ENCODE measurements around the gene MAJIN.
"Not testable (repeated sequence)": the region's sequence is repeated elsewhere in the genome, so short reads cannot be mapped to it uniquely, and the experiment has no call there.

The MAJIN gene, protein sequence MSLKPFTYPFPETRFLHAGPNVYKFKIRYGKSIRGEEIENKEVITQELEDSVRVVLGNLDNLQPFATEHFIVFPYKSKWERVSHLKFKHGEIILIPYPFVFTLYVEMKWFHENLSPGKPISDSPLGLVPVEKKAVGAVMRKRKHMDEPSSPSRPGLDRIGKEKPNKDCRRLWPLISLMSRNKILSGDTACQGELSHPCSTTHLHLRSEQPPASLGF

DNA sequence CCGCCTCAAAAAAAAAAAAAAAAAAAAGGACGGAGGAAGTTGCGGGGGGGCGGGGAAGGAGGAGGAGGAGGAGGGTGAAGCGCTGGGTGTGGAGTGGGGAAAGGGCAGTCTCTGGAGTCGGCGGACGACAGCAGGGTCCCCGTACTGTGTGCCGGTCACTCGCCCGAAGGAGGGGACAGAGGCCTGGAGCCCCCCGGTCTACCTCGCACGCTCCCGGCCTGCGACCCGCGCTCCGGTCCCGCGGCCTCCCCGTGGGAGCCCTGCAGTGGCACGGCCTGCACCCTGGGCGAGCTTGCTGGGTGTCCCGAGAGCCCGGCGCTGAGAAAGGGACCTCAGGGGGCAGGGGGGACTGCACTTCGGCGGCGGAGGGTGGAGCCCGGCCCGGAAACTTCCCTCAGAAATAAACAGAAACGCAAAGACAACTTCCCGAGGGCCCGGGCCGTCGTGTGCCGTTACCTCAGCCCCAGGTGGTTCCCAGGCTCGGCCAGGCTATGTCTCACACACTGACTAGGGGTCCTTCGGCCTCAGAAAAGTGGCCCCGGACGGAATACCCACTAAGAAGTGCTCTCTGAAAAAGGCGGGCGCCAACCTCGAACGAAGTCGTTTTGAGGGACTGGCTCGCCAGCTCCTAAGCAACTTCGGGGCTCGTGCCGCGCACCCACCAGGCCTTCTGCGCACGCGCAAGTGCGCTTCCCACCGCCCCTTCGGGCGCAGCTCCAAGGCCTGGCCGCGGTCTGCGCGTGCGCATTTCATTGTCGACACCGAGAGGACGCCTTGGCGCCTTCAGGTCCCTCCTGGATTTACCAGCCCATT, at the start of gene MAJIN:
TSS of gene MAJIN (minus strand) at position 688 of the 813 bp plus-strand sequence. CDS start 12,703 bp downstream, outside the sequence.
- DNase-seq (ENCODE audit: low read depth in 2 of 2): peak; percentile 77 to 78

DNA sequence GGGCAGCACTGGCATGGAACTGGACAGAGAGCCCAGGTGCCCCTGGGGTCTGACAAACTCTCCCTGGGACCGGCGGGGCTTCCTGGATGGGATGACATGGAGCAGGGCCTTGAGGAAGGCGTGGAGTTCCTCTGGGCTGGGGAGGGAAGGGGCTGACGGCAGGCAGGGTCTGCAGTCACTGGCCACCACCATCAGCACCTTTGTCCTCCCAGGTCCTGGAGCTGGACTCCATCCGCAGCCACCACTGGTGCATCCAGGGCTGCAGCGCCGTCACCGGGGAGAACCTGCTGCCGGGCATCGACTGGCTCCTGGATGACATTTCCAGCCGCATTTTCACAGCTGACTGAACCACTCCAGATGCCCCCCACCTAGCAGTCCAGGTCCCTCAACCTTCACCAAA, 49.6 kb upstream of the MAJIN start:
- DNase-seq (ENCODE audit: low read depth in 2 of 2): no peak

DNA sequence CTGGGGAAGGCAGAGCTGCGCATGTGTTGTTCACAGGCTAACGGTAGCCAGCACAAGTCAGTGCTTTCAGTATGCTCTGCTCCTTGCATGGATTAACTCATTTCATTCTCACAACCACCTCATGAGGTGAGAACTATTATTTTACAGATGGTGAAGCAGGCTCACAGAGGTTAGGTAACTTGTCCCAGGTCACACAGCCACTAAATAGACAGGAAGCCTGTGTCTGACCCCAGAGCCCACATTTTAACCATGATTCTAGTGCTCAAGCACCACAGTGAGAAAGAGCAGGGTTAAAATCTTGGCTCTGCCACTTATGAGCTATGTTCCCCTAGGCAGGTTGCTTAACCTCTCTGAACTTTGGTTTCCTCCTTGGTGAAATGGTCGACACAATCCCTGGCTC, 49.1 kb upstream of the MAJIN start:
- no peak for DNase-seq (ENCODE audit: low read depth in 2 of 2)

DNA sequence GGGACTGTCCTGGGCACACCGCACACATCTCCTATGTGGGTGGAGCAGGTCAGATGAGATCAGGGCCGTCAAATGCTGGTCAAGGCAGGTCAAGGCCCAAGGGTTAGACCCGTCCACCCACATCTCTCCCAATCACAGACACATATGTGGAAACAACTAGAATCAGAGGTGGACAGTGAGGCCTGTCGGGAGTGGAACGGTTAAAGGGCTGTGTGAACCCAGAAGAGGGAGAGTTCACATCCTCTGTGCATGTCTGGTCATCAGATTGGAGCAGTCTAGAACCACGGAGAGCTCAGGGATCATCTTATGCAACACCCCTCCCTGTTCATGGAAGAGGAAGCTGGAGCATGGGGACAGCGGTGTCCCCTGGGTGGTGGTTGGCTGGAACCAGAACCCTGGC, 47.9 kb upstream of the MAJIN start:
- no peak for DNase-seq (ENCODE audit: low read depth in 2 of 2)

DNA sequence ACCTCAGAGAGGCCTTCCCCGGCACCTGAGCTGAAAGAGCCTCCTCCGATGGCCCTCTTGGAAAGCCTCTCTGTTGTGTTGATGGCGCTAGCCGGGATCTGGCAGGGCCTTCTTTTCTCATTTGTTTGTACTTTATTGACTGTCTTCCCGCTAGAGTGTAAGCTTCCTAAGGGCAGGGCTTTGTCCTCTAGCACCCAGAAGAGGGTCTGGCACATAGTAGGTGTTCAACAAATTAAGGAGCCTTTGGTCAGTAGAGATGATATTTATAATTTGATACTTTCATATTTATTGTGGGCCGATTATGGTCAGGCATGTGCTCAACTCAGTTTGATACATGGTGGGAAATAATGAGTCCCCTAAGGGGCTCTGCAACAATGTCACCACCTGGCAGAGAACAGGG, 46.0 kb upstream of the MAJIN start:
- no peak for DNase-seq (ENCODE audit: low read depth in 2 of 2)

GRCh38 chr11:65016705-65017104, 44.8 kb upstream of the MAJIN start:
- no peak for DNase-seq (ENCODE audit: low read depth in 2 of 2)

- DNase-seq (ENCODE audit: low read depth in 2 of 2): peak in 1 of 2 donors; percentile 2
These were observed 42.9 kb upstream of the MAJIN start for GRCh38 chr11:65014726-65015227.

DNA sequence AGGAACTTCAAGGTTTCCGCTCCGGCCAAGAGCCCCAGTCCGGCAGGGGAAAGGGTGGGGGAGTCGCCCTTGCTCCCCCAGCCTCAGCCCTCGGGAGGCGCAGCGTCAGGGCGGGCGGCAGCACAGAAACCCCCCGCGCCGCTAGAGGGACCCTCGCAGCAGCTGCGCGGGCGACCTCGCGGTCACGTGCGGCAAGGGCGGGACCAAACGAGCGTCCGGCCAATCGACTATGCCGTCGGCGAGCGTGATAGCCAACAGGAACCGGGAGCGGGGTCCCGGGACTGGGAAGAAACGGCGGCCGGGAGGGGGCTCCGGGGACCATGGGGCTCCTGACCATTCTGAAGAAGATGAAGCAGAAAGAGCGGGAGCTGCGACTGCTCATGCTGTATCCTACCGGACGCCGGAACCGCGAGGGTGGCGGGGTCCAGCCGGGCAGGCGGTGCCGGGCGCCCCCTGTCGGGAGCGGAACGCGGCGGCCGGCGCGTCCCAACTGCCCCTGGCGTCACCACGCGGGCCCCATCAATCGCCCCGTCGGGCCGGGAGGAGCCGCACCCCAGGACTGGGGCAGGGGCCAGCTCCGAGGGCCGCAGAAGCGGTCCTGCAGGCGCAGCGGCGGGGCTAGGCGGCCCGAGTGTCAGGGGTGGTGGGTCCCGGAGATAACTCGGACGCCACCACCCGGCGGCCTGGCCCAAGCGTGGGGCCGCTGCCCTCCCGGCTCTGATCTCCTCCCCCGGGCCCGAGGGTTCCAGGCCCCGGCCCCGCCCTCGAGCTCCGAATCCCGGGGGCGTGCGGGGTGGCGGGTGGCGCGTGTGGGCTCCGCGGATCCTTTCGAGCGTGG, 42.2 kb upstream of the MAJIN start, which contains the start of gene ARL2:
TSS of gene ARL2 (plus strand) at position 273 of the 838 bp plus-strand sequence. CDS start at position 321, 48 bp downstream.
- DNase-seq (ENCODE audit: low read depth in 2 of 2): peak; percentile 52 to 62

GRCh38 chr11:65013130-65013887, 41.4 kb upstream of the MAJIN start:
- peak; percentile 80 to 82 for DNase-seq (ENCODE audit: low read depth in 2 of 2)

- DNase-seq (ENCODE audit: low read depth in 2 of 2): no peak
These were observed 37.0 kb upstream of the MAJIN start for GRCh38 chr11:65008873-65009272.

DNA sequence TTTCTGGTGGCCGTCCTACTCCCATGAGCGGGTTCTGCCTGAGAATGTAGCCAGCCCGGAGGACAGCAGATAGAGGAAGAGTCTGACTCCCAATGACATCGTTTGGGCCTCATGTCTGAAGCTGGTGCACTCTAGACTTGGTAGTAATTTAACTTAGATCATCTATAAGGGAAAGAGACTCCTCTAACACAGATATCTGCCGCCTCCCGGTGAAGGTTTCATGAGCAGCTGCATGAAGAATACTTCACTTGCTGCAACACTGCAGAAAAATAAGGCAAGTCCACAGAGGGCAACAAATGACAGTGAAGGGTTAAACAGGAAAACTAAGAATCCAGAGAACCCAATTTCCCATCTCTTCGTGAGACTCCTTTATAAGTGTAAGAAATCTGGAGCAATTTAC, 36.1 kb upstream of the MAJIN start:
- DNase-seq (ENCODE audit: low read depth in 2 of 2): no peak

- not testable (repeated sequence) for DNase-seq (ENCODE audit: low read depth in 2 of 2)
These were observed 32.1 kb upstream of the MAJIN start for GRCh38 chr11:65003968-65004367.

- DNase-seq (ENCODE audit: low read depth in 2 of 2): no peak
These were observed 31.4 kb upstream of the MAJIN start for GRCh38 chr11:65003282-65003681.

- no peak for DNase-seq (ENCODE audit: low read depth in 2 of 2)
These were observed 30.8 kb upstream of the MAJIN start for GRCh38 chr11:65002706-65003105.

DNA sequence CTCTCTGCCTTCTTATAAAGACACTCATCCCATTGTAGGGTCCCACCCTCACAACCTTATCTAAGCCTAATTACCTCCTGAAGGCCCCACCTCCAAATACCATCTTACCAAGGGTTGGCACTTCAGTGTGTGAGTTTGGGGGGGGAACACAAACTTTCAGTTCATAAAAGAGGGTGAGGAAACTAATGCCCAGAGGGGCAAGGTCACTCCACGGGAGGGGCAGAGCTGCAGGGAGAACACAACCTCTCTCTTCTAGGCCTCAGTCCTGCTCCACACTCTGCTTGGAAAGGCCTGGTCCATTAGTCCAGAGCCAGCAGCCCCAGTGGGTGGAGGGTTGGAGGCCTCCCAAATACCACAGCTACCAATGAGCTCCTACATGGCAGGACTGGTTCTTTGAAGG, 27.6 kb upstream of the MAJIN start:
- no peak for DNase-seq (ENCODE audit: low read depth in 2 of 2)

- no peak for DNase-seq (ENCODE audit: low read depth in 2 of 2)
These were observed 27.0 kb upstream of the MAJIN start for GRCh38 chr11:64998690-64999431.

DNA sequence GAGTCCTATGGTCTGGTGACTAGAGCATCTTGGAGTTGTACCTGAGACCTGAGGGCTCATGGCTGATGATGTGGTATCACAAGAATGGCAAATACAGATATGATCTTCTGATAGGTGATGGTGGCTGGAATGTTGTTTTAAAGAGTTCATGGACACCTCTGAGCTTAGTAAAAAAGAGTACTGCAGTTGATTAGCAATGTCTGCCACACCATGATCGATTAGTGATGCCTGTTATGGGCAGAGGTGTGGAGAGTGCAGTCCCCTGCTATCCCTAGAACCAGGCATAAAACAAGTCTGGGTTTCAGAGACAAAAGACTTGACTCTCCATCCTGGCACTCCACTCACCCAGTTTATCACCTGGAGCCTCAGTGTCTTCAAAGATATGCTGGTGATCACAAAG, 26.2 kb upstream of the MAJIN start:
- no peak for DNase-seq (ENCODE audit: low read depth in 2 of 2)

DNA sequence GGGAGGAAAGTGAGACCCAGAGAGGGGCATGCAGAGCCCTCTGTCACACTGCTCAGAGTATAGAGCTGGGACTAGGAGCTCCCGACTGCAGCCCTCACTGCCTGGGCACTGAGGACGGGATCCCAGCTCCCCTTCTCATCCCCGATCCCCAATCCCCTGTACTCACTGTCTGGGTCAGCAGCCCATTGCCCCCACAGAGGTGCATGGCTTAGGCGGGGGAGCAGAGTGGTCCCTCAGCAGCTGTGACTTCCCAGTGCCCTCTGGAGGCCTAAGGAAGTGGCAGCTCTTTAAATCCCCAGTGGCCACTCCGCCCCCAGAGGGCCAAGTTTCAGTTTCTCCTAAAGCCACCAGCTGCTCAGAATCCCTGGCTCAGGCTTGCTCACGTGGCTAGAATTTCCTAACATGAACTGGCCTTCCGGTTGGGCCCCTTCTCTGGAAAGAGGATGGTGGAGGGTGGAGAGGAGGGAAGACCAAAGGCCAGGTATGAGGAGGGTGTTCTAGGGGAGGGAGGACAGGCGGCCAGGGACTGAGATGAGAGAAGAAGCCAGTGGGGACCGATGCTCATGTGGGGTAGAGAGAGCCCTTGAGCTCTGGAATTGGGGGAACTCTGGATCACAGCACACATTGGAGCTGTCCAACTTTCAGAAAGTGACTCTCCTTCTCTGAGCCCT, 24.9 kb upstream of the MAJIN start, which contains the start of gene BATF2:
TSS of gene BATF2 (minus strand) at position 262 of the 671 bp plus-strand sequence. CDS start at position 205, 57 bp downstream.
- no peak for DNase-seq (ENCODE audit: low read depth in 2 of 2)

DNA sequence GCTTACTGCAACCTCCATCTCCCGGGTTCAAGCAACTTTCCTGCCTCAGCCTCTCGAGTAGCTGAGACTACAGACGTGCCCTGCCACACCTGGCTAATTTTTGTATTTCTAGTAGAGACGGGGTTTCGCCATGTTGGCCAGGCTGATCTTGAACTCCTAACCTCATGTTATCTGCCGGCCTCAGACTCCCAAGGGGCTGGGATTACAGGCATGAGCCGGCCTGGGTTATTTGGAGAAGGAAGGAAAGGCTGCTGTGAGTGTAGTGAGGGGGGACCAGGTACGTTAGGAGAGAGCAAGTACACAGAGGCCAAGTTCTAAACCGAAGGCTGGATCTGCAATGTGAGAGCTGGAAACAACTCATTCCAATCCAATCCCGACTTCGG, 24.4 kb upstream of the MAJIN start:
- DNase-seq (ENCODE audit: low read depth in 2 of 2): no peak

- DNase-seq (ENCODE audit: low read depth in 2 of 2): no peak
These were observed 22.4 kb upstream of the MAJIN start for GRCh38 chr11:64994318-64994717.
